Fibroblast of pulmonary artery (primary cell): ENCODE results near the gene PPM1F.

Experiments used
- DNase-seq: peaks from one replicate; pipeline ENCODE4 v3.0.0-alpha.2; 2010; ENCODE audit warnings: low read depth
- H3K4me3 ChIP-seq: replicated peaks from 2 replicates; pipeline ENCODE4 v1.5.1; 2011; ENCODE audit warnings: low read depth, mild to moderate bottlenecking, control low read depth, low read length, moderate library complexity
- TF ChIP-seq, protein P1 (sequence below): IDR thresholded peaks from 2 replicates; pipeline ENCODE4 v1.5.1; 2011; ENCODE audit warnings: mild to moderate bottlenecking, control low read depth, low read length, inconsistent platforms; ENCODE audit errors: missing control alignments

PPM1F gene

DNA sequence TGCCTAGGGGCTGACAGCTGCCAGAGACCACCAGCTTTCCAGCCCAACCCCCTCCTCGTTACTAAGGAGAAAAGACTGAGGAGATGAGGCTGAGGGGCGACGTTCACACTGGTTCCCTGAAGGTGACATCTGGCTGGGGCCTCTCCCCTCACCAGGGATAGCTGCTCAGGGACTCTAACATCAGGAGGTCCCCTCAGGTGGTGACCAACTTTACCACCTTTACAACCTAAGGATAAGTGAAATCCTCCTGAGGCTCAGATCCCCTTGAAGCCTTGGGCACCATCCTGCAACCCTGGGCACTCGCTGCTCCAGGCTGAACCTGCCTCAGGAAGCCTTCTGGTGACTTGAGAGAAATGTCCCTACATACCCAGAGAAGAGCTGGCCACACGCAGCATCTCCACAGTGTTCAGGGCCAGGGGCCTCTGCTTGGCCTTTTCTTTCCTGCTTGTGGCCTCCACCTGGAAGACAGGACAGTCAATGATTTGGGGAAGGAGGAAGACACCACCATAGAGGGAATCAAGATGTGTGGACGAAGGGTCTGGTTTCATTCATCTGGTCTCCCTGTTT, 12.4 kb upstream of the PPM1F start:
- H3K4me3 ChIP-seq, result no peak overlapping the region
- DNase-seq, result no peak
- TF ChIP-seq, protein P1, sequence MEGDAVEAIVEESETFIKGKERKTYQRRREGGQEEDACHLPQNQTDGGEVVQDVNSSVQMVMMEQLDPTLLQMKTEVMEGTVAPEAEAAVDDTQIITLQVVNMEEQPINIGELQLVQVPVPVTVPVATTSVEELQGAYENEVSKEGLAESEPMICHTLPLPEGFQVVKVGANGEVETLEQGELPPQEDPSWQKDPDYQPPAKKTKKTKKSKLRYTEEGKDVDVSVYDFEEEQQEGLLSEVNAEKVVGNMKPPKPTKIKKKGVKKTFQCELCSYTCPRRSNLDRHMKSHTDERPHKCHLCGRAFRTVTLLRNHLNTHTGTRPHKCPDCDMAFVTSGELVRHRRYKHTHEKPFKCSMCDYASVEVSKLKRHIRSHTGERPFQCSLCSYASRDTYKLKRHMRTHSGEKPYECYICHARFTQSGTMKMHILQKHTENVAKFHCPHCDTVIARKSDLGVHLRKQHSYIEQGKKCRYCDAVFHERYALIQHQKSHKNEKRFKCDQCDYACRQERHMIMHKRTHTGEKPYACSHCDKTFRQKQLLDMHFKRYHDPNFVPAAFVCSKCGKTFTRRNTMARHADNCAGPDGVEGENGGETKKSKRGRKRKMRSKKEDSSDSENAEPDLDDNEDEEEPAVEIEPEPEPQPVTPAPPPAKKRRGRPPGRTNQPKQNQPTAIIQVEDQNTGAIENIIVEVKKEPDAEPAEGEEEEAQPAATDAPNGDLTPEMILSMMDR, result no peak

DNA sequence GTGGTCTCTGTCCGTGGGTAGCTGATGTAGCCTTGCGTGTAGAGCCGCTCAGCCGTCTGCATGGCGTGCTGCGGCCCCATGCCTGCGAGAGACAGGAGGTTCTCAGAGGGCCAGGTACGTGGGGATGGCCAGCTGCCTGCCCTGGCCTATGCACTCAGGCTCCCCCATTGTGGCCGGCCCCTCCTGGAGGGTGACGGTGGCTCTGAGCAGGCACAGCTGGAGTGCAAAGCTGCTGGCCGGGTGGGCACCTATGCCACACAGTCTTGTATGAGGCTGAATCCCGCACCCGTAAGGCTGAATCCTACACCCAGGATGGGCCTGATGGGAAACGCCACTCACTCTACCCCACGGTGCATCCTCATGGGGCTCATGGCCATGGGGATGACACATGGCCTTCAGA, 11.6 kb upstream of the PPM1F start:
- H3K4me3 ChIP-seq, result no peak overlapping the region
- no peak for DNase-seq
- TF ChIP-seq, protein P1, result no peak

DNA sequence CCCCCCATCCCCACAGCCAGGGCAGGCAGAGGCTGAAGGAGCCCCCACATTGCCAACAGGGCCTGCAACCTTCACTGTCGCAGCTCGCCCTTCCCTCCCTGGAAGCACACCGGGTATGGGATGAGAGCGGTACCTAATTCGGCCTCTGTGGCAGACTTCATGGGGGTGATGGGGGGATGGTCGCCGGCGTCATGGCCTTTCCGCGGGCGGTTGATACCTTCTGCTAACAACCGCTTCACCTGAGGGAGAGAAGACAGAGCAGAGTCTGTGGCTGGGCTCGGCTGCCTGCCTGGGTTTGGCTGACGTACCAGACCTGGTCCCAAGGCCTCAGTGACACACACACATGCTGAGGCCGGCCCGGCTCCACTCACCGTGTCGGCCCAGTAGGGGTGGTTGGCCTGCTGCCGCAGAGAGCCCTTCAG, 11.2 kb upstream of the PPM1F start:
- no peak for DNase-seq
- H3K4me3 ChIP-seq, result no peak overlapping the region
- TF ChIP-seq, protein P1, result no peak

DNA sequence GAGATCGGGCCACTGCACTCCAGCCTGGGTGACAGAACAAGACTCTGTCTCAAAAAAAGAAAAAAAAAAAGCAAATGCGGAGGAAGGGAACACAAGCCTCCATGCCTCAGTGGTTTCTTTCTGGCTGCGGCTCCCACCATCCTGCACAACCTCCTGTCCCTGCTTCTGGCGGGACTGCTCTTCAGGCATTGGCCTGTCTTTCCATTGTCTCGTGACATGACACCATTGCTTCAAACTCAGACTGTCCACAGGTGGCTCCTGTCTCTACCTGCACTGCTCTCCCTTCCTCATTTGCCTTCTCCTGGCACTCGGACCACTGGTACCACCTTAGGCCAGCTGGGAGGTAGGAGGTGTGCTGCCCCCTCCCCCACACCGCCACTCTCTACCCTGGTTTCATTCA, 10.6 kb upstream of the PPM1F start:
- TF ChIP-seq, protein P1, result no peak
- no peak overlapping the region for H3K4me3 ChIP-seq
- no peak for DNase-seq

DNA sequence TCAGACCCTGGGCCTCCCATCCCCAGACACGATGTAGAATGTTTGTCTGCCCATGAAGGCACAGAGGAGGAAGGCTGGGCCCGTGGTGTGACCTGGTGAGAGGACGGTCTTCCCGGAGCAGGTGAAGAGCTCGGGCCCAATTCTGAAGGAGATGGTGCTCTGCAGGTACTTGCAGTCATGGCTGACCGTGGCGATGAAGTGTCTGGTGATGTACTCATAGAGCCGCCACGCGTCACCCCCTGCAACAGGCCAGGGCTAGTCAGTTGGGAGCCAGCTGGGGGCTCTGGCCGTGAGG, 10.0 kb upstream of the PPM1F start:
- no peak overlapping the region for H3K4me3 ChIP-seq
- no peak for DNase-seq
- TF ChIP-seq, protein P1, result no peak

DNA sequence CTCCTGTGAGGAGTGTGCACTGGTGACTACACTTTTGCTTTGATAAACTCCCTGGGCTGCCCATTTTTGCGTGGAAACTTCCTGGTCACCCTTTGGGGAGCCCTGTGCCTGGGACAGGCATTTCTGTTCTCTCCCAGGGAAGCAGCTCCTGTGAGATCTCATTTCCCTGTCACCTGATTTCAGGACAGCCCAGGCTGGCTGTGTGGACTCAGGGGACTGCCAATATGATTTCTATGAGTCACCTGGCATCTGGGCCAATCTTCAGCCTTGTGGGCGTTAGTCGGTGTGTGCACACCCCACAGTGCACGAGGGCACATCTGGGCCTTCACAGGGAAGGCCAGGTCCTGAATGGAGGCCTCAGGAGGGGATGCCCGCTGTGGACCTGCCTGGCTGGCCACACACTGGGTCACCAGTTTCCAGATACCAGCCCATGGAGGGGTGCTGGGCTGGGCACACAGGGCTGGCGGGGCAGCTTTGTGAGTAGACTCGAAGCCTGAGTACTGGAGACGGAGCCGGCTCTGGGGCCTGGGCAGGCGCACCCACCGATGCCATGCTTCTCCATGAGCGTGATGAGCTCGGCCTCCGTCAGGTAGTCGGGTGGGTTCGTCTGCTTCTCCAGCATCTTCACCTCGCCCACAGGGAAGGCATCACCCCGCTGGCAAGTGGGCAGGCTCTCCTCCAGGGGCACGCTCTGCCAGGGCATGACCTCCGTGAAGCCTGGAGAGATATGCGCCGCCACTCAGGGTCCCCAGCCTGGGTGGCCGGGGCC, 9.4 kb upstream of the PPM1F start:
- no peak for DNase-seq
- H3K4me3 ChIP-seq, result no peak overlapping the region
- TF ChIP-seq, protein P1, result no peak
